ENCODE results near the gene TUBGCP3.
"Not testable (repeated sequence)": the region's sequence is repeated elsewhere in the genome, so short reads cannot be mapped to it uniquely, and the experiment has no call there.

Gene TUBGCP3

DNA sequence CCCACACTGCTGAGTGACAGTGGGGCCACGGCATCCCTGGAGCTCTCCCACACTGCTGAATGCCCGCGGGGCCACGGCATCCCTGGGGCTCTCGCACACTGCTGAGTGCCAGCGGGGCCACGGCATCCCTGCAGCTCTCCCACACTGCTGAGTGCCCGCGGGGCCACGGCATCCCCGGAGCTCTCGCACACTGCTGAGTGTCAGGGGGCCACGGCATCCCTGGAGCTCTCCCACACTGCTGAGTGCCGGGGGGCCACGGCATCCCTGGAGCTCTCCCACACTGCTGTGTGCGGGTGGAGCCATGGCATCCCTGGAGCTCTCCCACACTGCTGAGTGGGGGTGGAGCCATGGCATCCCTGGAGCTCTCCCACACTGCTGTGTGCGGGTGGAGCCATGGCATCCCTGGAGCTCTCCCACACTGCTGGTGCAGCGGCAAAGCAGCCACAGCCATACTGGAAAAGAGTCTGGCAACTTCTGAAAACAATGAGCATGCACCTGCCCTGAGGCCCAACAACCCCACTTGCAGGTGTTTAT, 8.6 kb downstream of the TUBGCP3 start:
- DNase-seq (ENCODE audit: low spot score): no peak

DNA sequence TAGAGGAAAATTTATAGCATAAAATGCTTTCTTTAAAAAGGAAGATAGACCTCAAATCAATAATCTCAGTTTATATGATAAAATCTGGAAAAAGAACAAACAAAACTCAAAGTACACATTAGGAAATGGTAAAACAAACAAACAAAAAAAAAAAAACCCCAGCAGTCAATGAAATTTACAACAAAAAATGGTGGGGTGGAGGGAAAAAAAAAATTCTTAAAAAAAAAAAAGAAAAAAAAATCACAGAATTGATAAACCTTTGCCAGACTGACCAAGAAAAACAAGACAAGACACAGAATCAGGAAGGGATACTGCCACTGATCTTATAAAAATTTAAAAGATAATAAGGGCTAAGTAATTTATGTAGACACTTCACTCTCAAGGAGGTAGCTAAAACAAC, 11.2 kb downstream of the TUBGCP3 start:
- no peak for DNase-seq (ENCODE audit: low spot score)

DNA sequence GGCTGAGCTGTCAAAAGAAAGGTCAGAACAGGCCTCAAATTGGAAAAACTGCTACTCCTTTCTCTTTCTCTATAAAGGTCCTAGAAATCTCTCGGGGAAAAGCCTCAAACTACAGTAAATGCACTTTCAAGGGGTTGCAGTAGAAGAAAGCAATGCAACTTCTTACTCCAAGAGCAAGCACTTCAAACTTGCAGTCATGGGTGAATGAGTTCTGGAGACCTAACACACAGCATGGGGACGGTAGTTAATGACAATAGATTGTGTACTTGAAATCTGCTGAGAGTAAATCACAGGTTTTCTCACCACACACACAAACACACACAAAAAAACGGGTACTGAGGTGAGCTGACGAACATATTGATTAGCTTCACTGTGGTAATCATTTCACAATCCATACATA, 11.8 kb downstream of the TUBGCP3 start:
- no peak for DNase-seq (ENCODE audit: low spot score)

- DNase-seq (ENCODE audit: low spot score): no peak
Measured at GRCh38 chr13:112575675-112576074, 12.3 kb downstream of the TUBGCP3 start.

DNA sequence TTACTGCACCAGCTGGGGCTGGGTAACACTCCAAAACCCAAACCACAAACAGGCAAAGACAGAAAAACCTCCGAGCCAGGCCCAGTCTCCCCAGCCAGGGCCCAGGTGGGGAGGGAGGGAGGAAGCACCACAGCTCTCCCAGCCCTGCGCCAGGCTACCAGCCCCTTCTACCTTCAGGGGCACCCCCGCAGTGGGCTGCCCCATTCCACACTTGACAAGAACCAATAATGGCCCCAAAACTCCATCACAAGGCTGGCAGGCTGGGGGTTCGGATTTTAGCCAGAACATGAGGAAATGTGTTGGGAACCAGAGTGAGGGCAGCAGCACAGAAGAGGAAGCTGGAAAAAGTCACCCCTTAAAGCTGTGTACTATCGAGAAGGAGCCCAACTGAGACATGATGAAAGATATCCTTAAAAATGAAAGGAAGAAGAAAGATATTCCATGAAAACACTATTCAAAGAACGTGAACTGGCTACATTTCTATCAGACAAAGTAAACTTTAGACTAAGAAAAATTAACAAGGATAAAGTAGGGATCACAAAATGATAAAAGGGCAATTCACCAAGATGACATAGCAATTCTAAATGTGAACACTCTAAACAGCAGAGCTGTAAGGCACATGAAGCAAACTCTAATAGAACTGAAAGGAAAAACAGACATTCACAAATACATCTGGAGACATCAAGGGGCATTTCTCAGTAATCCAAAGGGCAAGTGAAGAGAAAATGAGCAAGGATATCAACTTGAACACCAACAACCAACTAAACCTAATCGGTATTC, 12.9 kb downstream of the TUBGCP3 start:
- no peak for DNase-seq (ENCODE audit: low spot score)

- no peak for DNase-seq (ENCODE audit: low spot score)
Measured at GRCh38 chr13:112574416-112574815, 13.5 kb downstream of the TUBGCP3 start.

DNA sequence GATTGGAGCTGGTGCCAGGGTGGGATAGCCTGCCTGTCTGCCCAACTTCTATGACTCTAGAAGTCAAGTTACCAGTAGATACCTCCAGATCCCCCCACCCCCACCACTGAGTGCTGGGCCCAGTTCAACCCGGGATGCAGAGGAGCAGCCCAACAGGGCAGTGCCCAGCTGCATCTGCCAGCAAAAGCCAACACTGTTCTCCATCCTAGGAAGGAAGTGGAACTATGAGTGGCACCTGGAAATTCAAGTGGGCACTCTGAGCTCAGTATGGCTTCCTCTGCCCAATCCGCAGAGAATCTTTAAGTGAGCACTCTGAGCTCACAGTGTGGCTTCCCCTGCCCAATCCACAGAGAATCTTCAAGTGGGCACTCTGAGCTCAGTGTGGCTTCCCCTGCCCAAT, 14.2 kb downstream of the TUBGCP3 start:
- no peak for DNase-seq (ENCODE audit: low spot score)

DNA sequence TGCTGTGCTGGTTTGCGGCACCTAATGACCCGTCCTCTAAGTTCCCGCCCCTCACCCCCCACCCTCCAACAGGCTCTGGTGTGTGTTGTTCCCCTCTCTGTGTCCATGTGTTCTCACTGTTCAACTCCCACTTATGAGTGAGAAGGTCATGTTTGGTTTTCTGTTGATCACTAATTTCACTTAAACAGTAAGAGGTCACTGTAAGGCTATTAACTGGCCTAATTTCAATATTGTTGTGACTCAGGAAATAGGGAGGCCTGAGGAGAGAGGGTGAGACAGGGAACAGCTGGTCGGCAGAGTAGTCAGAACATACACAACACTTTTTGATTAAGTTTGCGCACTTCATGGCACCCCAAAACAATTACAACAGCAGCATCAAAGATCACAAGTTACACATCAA, 15.6 kb downstream of the TUBGCP3 start:
- no peak for DNase-seq (ENCODE audit: low spot score)

DNA sequence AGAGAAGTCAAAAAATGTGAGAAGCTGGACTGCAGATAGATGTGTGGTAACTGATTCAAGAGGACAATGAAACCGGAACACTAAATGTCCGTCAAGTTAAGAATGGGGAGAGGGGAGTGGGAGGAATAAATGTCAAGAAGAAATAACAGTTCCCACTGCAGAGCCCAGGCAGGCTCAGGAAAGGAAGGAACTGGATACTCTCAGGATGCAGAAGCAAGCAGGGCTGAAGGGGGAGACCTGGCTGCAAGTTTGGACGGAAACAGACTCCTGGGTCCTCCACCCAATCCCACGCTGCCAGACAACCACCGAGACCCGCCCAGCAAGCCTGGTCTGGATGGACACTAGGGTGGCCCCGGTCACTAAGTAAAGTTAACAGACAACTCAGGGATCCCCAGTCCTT, 18.1 kb downstream of the TUBGCP3 start:
- no peak for DNase-seq (ENCODE audit: low spot score)

DNA sequence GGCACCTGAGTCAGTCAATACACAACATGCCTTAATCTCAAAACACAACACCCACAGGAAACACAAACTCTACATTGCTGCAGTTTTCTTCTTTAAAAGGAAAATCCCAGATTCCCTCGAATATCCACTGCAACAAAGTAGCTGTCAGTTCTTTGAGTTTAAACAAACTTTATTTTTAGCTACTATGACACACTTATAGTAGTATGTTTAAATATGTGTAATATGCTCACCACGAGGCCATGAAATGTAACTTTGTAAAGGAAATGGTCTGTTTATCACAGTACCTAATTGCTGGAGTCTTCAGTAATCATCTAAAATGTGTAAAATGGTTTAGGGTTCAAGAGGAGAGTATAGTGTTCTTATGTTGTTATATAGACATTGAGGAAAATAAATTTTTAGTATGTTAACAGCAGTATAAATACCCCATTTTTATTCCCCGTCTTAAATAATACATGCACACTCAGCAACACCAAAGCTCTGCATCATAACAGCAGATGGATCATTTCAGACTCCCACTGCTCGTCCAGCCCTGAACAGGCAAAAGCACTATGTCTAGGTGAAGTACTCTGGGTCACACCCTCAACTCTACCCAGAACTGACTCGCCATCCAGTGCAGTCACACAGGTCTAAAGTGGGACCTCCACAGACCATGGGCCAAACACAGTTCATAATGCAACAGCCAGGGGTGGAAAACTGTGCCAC, 20.6 kb downstream of the TUBGCP3 start:
- no peak for DNase-seq (ENCODE audit: low spot score)

GRCh38 chr13:112562786-112563383, 25.1 kb downstream of the TUBGCP3 start:
- DNase-seq (ENCODE audit: low spot score): no peak

- DNase-seq (ENCODE audit: low spot score): no peak
Measured at GRCh38 chr13:112562254-112562653, 25.7 kb downstream of the TUBGCP3 start.

GRCh38 chr13:112561478-112561877, 26.5 kb downstream of the TUBGCP3 start:
- no peak for DNase-seq (ENCODE audit: low spot score)

DNA sequence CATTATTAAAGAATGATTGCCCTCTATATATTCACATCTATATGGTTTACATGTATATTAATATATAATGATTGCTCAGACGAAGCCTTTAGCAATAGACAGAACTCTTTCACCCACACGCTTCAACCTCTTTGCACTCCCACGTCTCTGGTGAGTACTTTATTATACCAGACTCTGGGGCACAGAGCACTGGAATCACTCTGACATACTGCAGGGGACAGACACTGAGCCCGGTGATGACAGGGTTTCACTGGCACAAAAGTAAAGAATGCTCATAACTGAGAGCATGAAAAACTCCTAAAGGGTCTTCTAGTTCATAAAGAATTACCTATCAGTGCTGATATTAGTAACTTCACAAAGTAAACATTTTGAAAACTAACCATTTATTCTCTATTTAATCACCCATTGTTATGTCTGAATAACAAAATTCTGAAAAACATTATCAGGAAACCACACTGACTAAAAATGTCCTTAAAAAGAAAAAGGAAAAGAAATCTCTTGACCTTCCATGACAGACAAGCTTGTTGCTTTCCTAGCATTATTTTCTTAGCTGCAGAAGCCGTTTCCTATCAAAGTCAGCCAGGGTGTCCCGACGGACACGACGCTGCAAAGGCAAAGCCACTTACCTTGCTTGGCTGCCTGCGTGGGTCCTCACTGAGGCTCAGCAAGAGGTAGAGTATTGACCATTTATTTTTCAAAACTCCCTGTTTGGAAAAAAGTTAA, 29.1 kb downstream of the TUBGCP3 start:
- DNase-seq (ENCODE audit: low spot score): no peak

GRCh38 chr13:112556600-112556999, 31.4 kb downstream of the TUBGCP3 start:
- DNase-seq (ENCODE audit: low spot score): no peak

- no peak for DNase-seq (ENCODE audit: low spot score)
Measured at GRCh38 chr13:112554214-112554850, 33.6 kb downstream of the TUBGCP3 start.

- not testable (repeated sequence) for DNase-seq (ENCODE audit: low spot score)
Measured at GRCh38 chr13:112548975-112549374, 39.0 kb downstream of the TUBGCP3 start.

GRCh38 chr13:112545856-112546255, 42.1 kb downstream of the TUBGCP3 start:
- DNase-seq (ENCODE audit: low spot score): no peak

DNA sequence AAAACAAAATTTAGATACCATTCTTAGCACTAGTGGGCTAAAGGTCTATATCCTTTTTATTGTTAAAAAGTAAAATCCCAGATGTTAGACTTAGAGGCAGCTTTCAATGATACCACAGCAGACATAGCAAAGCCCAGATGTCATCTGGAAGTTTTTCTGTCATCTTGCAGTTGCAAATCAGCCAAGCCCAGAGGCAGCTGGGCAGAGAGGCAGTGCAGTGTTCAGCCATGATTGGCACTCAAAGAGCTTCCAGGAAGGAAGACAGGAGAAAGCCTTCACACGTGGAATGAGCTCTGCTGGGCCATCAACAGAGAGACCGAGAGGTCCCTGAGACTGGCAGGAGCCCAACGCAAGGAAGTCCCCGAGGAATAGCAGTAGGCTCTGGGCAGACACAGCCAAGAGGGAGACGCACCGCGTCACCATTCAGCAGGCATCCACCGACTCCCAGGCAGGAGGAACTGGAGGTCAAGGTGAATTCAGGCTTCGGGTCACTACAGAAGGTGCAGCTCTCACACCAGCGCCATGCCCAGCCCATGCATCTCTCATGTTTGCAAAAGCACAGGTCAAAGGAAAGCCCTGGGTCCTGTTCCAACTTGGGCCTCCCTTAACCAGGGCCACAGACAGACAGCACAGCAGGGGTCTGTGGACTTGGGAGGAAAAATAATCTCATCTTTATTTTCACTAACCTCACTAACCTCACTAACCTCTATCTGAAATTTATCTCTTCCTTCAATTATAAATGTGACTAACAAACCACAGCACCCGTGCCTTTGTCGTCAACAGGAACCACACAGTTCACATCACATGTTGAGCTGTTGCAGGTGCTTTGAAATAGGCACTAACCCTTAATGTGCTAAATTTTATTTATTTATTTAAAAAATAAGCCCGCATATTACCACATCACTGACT, 54.9 kb downstream of the TUBGCP3 start:
- DNase-seq (ENCODE audit: low spot score): no peak

DNA sequence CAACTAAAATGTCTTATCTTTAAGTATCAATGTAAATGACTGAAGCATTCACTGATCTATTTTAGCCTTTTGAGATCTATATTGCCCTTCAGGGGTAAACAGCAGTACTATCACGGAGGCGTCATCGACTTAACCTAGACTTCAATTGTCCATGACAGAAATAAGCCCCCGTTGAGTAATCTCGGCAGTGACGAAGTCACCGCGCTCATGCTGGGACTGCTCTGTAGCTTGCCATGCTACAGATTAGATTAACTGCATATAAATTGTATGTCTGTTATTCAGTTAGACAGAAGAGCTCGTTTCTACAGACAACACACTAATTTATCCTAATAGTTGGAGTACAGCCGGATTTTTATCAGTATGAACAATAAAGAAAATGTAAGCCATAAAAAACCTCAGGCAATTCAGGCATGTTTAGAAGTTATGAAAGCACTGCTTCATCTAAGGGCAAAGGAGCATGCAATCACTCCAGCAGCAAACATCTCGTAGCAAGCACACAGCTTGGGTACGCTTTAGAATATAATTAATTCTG, 56.6 kb downstream of the TUBGCP3 start:
- DNase-seq (ENCODE audit: low spot score): no peak
